G401.6 (cell line): ENCODE data around the gene EDN2.

Source experiments
- FAIRE-seq: peaks from 2 replicates; lab custom pipeline; 2012; peaks lifted over from hg19 to GRCh38; lab: Jason Lieb, UNC

The EDN2 gene

GRCh38 chr1:41464885-41465284 lies 19.6 kb downstream of the EDN2 start:
- FAIRE-seq, result no peak

GRCh38 chr1:41463516-41463915 lies 21.0 kb downstream of the EDN2 start:
- FAIRE-seq, result no peak

GRCh38 chr1:41462680-41463004 lies 21.8 kb downstream of the EDN2 start:
- FAIRE-seq, result no peak

DNA sequence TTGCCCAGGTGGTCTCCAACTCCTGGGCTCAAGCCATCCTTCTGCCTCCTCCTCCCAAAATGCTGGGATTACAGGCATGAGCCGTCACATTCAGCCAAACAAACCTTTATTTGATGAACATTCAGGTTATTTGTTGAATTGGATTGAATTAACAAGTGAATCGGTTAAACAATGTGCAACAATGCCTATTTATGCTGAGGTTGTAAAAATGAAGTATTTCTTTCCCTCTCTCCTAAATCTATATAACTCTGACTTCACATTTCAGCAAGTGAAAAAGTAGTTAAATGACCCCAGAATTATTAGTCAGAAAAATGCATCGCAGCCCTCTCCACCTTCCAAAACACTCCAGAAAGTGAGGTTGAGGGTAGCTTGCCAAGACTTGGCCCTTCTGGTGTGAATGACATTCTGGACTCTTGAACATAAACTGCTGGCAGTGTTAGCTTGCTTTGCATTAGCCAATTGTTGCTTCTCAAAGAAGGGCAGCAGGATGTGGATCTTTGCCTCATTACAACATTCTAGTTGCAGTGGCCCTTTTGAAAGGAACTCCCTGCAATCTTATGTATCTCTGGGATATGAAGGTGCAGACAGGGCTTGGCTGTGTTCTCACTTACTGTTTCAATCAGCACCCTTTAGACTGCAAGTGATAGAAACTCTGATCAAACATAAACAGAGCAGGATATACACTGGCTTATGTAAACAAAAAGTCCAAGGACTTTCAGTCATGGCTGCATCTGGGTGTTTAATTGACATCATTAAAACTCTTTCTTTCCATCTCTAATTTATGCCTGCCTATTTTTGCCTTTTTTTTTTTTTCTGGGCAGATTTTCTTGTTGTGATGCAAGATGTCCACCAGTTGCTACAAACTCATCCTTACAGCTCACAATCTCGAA lies 22.4 kb downstream of the EDN2 start:
- FAIRE-seq, result no peak

DNA sequence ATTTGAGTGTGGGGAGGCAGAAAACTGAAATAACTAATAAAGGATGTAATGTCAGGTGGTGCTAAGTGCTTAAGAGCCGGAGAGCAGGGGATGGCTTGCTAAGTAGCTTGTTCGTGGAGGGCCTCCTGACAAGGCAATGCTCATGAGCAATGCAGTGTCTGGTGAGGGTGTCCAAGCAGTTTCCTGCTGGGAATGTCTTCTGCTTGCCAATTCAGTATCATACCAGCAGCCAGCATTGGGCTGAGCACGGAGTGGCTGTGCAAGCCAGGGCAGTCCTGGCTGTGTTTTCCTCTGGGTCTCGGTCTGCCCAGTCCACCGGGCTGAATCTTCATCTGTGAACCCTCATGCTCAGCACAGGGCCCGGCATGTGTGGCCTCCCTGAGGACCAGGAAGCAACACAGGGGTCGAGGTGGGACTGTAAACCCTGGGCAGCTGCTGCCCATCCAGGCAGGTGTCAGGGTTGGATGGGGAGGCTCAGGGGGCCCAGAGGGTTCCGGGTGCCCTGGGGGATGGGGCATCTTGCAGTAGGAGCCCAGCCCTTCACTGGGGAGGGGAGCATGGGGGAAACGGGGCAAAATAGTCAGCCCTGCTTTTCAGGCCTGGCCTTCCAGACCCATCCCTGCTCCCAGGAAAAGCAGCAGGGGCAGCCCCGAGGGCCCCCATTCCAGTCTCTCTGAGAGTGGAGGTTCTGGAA lies 27.5 kb downstream of the EDN2 start:
- no peak for FAIRE-seq

GRCh38 chr1:41455479-41456332 lies 28.8 kb downstream of the EDN2 start:
- no peak for FAIRE-seq

DNA sequence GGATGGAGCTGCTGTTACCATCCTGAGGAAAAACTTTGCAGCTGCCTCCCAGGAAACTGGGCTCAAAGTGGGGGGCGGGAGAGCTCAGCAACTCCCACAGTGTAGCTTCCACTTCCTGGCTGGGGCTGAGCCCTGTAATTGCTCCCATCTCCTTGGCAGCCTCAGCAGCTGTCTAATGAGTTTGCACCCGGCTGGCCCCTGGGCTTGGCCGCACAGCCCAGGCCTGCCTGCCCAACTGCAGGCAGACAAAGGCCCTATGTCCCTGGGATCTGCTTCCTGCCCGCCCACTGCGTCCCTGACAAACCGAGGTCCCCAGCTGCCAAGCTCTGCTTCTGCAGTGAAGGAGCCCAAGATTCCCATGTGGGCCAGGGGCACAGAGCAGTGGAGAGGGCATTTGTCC lies 30.1 kb downstream of the EDN2 start:
- no peak for FAIRE-seq

DNA sequence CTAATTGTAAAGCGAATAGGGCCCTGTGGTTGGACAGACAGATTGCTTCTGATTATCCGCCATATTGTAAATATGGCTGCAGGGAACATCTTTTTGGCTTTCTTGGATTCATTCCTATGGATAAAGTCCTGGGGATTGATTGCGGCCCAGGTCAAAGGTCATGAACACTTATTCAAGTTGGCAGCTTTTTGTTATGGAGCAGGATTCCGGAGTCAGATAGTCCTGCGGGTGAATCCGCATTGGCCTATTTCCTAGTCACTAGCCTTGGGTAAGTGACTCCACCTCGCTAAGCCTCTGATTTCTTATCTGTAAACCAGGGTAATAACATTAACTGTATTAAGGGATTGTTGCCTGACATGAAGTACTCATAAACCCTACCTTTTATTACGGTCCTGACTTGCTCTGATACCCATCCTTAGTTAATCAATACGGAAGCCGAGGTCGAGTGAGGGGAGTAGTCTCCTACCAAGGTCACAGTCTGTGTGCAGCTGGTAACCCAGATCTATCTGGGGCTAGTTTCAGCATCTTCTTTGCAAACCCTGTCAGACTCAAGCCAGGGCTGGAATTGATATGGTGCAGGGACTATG lies 31.7 kb downstream of the EDN2 start:
- FAIRE-seq, result no peak

DNA sequence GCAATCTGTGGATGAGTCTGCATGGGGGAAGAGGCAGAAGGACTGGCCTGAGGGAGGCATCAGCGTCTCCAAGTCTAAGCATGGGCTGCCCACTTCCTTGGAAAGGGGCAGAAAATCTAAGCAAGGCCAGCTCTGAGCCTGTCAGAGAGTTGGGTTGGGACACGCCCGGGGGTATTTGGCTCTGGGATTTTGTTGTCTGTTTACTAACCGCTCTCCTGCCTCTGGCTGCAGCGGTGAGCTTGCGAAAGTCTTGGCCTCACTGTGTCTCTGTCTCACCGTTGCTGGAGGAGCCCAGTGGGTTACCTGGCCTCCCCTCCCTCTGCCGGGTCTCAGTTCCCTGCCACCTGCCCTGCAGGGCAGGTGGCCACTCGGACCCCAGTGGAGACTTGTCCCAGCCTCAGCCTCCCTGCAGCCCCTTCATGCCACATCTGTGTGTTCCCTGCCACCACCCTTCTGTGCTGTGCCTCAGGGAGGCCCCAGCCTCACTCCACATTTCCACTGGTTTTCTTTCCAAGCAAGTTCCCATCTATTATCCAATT lies 33.7 kb downstream of the EDN2 start:
- no peak for FAIRE-seq

GRCh38 chr1:41449326-41449921 lies 35.1 kb downstream of the EDN2 start:
- FAIRE-seq, result no peak

GRCh38 chr1:41448821-41449220 lies 35.7 kb downstream of the EDN2 start:
- FAIRE-seq, result no peak

GRCh38 chr1:41447995-41448770 lies 36.3 kb downstream of the EDN2 start:
- no peak for FAIRE-seq

DNA sequence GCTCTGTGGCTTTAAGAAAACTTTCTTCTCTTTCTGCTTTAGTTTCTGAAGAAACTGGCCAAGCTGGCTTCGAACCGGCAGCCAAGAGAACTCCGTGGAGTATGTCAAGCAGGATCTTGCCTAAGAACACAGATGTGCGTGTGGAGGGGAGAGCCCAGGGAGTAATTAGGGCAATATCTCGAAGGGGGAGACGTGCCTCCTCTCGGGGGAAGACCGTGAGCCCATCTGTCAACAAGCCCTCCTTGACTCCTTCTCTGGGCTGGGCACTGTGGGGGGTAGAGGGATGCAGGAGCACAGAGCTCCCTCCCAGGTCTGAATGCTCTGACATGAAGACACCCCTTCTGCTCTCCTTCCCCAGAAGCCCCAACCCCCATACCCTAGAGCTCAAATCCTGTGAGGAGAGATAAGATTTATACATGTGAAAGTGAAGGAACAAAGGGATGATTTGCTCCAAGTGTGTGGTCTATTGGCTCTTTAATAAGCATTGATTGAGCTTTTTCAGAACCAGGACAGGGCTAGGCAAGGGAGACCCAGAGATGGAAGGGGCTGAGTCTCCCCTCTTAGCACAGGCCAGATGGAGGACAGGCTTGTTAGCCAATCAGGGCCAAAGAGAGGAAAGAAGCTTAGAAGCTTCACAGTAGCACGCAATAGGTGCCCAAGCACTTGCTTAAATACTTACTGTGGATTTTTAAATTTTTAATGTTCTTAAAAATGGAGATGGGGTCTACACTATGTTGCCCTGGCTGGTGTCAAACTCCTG lies 37.5 kb downstream of the EDN2 start:
- no peak for FAIRE-seq

DNA sequence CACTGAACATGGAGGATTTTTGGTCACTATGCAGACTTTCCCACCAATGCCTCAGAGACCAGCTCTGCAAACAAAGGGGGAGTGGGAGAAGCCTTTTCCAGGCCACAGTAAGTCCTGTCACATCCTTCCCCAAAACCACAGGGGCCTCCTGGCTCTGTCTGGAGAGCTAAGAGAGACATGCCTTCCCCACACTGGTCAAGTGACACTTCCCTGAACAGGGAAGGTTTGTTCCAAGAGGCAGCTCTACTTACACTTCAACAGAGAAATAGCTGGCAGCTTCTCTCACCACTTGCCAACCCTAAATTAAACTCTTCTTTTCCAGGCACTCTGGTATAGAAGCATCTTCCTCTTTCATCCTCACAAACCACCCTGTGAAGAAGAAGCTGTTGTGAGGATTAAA lies 39.7 kb downstream of the EDN2 start:
- FAIRE-seq, result no peak

- no peak for FAIRE-seq
These were observed 40.2 kb downstream of the EDN2 start for GRCh38 chr1:41444246-41444645.

GRCh38 chr1:41442697-41443251 lies 41.7 kb downstream of the EDN2 start:
- FAIRE-seq, result no peak

DNA sequence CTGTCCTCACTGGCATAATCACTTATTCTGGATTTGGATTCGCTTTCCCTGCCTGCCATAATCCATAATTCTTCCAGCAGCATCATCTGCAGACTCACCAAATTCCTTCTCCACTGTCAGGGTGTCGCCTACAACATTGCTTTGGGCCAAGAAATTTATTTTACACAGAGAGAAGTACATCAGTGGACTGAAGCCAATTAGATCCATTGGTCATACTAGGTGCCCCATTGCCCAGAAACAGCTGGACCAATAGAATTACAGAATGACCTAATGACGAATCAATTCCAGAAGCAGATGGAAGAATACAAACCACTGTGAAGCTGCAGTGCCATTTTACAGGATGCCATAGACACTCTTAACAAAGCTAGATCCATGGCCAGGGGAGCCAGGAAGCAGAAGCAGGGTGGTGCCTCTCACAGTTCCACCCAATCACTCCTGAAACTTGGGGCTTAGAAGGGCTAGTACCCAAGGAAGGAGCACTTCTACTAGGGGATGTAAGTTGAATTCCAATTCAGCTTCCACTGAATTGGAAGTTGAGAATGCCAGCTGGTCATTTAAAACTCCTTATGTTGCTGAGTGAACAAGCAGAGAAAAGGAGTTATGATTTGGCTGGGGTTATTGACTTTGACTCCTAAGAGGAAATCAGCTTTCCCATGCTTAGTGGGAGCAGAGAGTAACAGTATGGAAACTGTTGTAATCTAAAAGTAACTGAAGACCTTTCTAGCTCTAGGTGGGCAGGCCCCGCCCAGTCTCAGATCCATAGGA lies 44.0 kb downstream of the EDN2 start:
- no peak for FAIRE-seq

- no peak for FAIRE-seq
These were observed 45.2 kb downstream of the EDN2 start for GRCh38 chr1:41439234-41439633.

DNA sequence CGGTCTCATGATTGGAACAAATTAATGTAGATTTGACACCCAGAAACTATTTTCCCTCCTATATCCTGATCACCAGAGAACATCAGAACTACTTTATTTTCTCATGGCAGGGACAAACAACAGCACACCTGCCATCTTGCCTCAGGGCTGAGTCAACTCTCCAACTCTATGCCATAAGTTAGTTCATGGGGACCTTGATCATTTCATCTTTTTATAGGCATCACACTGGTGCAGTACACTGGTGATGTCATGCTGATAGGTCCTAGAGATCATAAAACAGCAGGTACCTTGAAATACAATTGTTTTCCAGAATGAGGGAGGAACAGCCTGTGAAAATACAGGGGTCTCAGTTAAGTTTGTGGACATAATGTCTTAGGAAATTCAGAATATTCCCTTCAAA lies 45.8 kb downstream of the EDN2 start:
- FAIRE-seq, result no peak
